ENCODE measurements around the gene RPUSD1. TPM values are rescaled to one million over a fixed set of nuclear protein-coding genes. Genes with fewer than 3 reads are reported as not detected.

The RPUSD1 gene
- total RNA-seq, 6 donors from 2014 or later, result 14.5 to 43.0 (median 20.8) TPM

DNA sequence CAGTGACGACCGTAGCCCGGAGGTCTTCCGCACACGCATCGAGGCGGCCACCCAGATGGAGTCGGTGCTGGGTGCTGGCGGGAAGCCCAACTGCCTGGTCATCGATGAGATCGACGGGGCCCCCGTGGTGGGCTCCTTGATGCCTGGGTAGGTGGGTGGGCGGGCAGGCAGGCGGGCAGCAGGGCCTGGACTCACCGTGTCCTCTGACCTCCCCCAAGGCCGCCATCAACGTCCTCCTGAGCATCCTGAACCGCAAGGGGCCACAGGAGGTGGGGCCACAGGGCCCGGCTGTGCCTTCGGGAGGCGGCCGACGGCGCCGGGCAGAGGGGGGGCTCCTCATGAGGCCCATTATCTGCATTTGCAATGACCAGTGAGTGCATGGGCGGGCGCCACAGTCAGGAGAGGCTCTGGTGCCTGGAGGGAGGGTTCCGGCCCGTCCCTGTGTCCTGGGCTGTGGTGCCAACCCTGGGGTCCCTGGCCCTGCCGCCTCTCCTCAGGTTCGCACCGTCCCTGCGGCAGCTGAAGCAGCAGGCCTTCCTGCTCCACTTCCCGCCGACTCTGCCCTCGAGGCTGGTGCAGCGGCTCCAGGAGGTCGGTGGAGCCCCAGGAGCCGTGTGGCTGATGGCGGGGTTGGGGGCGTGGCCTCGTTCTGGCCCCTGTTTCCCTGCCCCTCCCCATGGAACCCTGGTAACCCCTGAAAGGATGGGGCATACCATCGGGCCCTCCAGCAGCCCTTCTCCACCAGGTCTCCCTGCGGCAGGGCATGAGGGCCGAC, 4.2 kb upstream of the RPUSD1 start:
- TF ChIP-seq POLR2A (IDR thresholded peaks at IDR 0.05), result no peak
- TF ChIP-seq POLR2AphosphoS5 (IDR thresholded peaks at IDR 0.05), result no peak
- TF ChIP-seq CTCF (IDR thresholded peaks at IDR 0.05), result no peak
- TF ChIP-seq EP300 (IDR thresholded peaks at IDR 0.05), result no peak
- Histone ChIP-seq H3K27ac (no peak overlapping the region), H3K4me3 (no peak overlapping the region), H3K4me1 (peaks cover 9 to 18% (median 13%) of the 10 kb centered on the region in 4 donors), H3K9me3 (no peaks in the 10 kb centered on the region), H3K36me3 (peaks cover 0 to 8% (median 3%) of the 10 kb centered on the region in 4 donors), H3K27me3 (no peaks in the 10 kb centered on the region)
- DNase-seq, result peak in 1 of 2 donors; percentile 77
- WGBS, 2 donors, result 94 to 98% methylated on average over 8 to 41 of the region's 46 CpGs
- no peak for ATAC-seq (ENCODE audit: low FRiP score in 2 of 2)

DNA sequence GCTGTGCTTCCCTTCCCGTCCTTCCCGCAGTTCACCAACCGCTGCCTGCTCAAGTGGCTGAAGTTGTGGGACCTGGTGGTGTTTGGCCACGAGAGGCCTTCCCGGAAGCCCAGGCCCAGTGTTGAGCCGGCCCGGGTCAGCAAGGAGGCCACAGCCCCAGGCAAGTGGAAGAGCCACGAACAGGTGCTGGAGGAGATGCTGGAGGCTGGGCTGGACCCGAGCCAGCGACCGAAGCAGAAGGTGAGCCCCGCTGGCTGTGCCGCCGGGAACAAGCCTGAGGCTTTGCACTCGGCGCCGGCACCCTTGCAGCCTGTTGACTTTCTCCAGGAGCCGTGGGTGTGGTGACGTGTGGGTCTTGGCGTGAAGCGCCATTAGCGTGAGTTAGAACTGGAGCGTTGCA, 3.0 kb upstream of the RPUSD1 start:
- no peak overlapping the region for H3K4me3 ChIP-seq
- 97% methylated on average over 22 to 23 of the region's 23 CpGs for WGBS, 2 donors

GRCh38 chr16:790086-790485, 1.9 kb upstream of the RPUSD1 start:
- ATAC-seq (ENCODE audit: low FRiP score in 2 of 2), result no peak
- no peaks in the 10 kb centered on the region for H3K27me3 ChIP-seq
- 96 to 100% methylated on average over 1 to 17 of the region's 17 CpGs for WGBS, 2 donors
- H3K36me3 ChIP-seq, result peaks cover 0 to 24% (median 11%) of the 10 kb centered on the region in 4 donors
- peaks cover 17 to 34% (median 19%) of the 10 kb centered on the region in 4 donors for H3K4me1 ChIP-seq
- H3K27ac ChIP-seq, result no peak overlapping the region
- DNase-seq, result peak in 1 of 2 donors; percentile 72
- H3K9me3 ChIP-seq, result no peaks in the 10 kb centered on the region
- no peak overlapping the region for H3K4me3 ChIP-seq
- TF ChIP-seq POLR2A (IDR thresholded peaks at IDR 0.05) (no peak), EP300 (IDR thresholded peaks at IDR 0.05) (no peak), POLR2AphosphoS5 (IDR thresholded peaks at IDR 0.05) (no peak), CTCF (IDR thresholded peaks at IDR 0.05) (no peak)

More for the DNA sequence above, 3.0 kb upstream of the RPUSD1 start:
- H3K27me3 ChIP-seq, result no peaks in the 10 kb centered on the region
- peaks cover 17 to 28% (median 19%) of the 10 kb centered on the region in 4 donors for H3K4me1 ChIP-seq
- ATAC-seq (ENCODE audit: low FRiP score in 2 of 2) (no peak), DNase-seq (peak in 1 of 2 donors; percentile 77)
- no peak for TF ChIP-seq CTCF (IDR thresholded peaks at IDR 0.05)
- no peak for TF ChIP-seq POLR2AphosphoS5 (IDR thresholded peaks at IDR 0.05)
- no peak for TF ChIP-seq POLR2A (IDR thresholded peaks at IDR 0.05)
- no peak for TF ChIP-seq EP300 (IDR thresholded peaks at IDR 0.05)
- no peaks in the 10 kb centered on the region for H3K9me3 ChIP-seq
- H3K36me3 ChIP-seq, result peaks cover 0 to 17% (median 6%) of the 10 kb centered on the region in 4 donors
- H3K27ac ChIP-seq, result no peak overlapping the region

DNA sequence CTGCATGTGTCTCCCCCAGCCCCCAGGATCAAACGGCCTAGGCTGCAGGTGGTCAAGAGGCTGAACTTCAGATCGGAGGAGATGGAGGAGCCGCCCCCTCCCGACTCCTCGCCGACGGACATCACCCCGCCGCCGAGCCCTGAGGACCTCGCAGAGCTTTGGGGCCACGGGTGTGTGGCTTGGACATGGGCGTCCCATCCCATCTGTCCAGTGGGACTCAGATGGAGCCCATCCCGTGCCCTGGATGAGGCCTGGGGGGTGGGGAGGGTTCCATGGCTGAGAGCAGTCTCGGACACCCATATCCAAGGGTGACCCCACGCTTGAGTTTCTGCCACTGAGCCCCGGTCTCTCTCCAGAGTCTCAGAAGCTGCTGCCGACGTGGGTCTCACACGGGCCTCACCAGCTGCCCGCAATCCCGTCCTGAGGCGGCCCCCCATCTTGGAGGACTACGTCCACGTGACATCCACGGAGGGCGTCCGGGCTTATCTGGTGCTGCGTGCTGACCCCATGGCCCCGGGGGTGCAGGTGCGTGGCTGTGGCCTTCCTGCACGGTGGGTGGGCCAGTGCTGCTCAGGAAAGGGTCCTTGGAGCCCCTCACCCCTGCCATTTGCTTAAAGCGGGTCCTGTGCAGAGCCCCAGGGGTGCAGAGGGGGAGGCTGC, 1.1 kb upstream of the RPUSD1 start:
- TF ChIP-seq CTCF (IDR thresholded peaks at IDR 0.05) (no peak), POLR2AphosphoS5 (IDR thresholded peaks at IDR 0.05) (no peak), POLR2A (IDR thresholded peaks at IDR 0.05) (no peak), EP300 (IDR thresholded peaks at IDR 0.05) (no peak)
- WGBS, 2 donors, result 88% methylated on average over 26 of the region's 33 CpGs; no CpG with 5 or more reads in 1 of the 2 donors
- Histone ChIP-seq H3K36me3 (peaks cover 0 to 26% (median 11%) of the 10 kb centered on the region in 4 donors), H3K9me3 (no peaks in the 10 kb centered on the region), H3K4me3 (peak overlapping the region; percentile 82 to 100 (median 98)), H3K4me1 (peaks cover 17 to 34% (median 19%) of the 10 kb centered on the region in 4 donors), H3K27me3 (no peaks in the 10 kb centered on the region), H3K27ac (peak overlapping the region in 1 of 4 donors; percentile 74)
- DNase-seq (peak in 1 of 2 donors; percentile 77), ATAC-seq (ENCODE audit: low FRiP score in 2 of 2) (no peak)

Data from upper lobe of left lung (tissue), 6 donors.